ENCODE data around the gene TMEM218. TPM values are rescaled to one million over a fixed set of nuclear protein-coding genes. Genes with fewer than 3 reads are reported as not detected.
A peak's percentile ranks its signal among the peaks of the same experiment; 100 is the strongest.

The TMEM218 gene
- total RNA-seq, 1 experiment from 2014 or later: 17.9 TPM

- TF ChIP-seq, protein P1, sequence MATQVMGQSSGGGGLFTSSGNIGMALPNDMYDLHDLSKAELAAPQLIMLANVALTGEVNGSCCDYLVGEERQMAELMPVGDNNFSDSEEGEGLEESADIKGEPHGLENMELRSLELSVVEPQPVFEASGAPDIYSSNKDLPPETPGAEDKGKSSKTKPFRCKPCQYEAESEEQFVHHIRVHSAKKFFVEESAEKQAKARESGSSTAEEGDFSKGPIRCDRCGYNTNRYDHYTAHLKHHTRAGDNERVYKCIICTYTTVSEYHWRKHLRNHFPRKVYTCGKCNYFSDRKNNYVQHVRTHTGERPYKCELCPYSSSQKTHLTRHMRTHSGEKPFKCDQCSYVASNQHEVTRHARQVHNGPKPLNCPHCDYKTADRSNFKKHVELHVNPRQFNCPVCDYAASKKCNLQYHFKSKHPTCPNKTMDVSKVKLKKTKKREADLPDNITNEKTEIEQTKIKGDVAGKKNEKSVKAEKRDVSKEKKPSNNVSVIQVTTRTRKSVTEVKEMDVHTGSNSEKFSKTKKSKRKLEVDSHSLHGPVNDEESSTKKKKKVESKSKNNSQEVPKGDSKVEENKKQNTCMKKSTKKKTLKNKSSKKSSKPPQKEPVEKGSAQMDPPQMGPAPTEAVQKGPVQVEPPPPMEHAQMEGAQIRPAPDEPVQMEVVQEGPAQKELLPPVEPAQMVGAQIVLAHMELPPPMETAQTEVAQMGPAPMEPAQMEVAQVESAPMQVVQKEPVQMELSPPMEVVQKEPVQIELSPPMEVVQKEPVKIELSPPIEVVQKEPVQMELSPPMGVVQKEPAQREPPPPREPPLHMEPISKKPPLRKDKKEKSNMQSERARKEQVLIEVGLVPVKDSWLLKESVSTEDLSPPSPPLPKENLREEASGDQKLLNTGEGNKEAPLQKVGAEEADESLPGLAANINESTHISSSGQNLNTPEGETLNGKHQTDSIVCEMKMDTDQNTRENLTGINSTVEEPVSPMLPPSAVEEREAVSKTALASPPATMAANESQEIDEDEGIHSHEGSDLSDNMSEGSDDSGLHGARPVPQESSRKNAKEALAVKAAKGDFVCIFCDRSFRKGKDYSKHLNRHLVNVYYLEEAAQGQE (IDR thresholded peaks at IDR 0.05; ENCODE audit: low read depth): no peak
Measured at GRCh38 chr11:125091877-125092664, 19.4 kb downstream of the TMEM218 start (continued).

- BruUV-seq (replicated peaks): no TSS peak
- Histone ChIP-seq H3K27me3 (ENCODE audit: insufficient read depth, low read length) (no peaks in the 10 kb centered on the region), H3K9me2 (ENCODE audit: insufficient read depth) (no peaks in the 10 kb centered on the region), H3K9ac (ENCODE audit: low read length) (no peak overlapping the region), H4K20me1 (ENCODE audit: insufficient read depth) (no peaks in the 10 kb centered on the region), H3K36me3 (ENCODE audit: control insufficient read depth in 1 of 2, insufficient read depth in 2 of 2, low read length in 2 of 2) (no peaks in the 10 kb centered on the region), H3K4me3 (replicated peaks in 1 of 2; ENCODE audit: low read depth in 1 of 2, low read length in 2 of 2) (no peak overlapping the region), H3K9me3 (ENCODE audit: control insufficient read depth in 1 of 2, insufficient read depth in 1 of 2, low read depth in 1 of 2, low read length in 2 of 2) (no peaks in the 10 kb centered on the region), H3K4me2 (ENCODE audit: low read length) (peak overlapping the region; percentile 10; the same call in 1 of the 2 replicates), H3K79me2 (ENCODE audit: insufficient read depth, low read length) (no peaks in the 10 kb centered on the region), H2AFZ (ENCODE audit: low read depth, low read length, poor library complexity, severe bottlenecking) (no peak overlapping the region), H3K27ac (ENCODE audit: low read depth, low read length) (no peak overlapping the region), H3K4me1 (ENCODE audit: control insufficient read depth in 1 of 2, insufficient read depth in 2 of 2, low read length in 2 of 2) (peaks cover 9 to 31% of the 10 kb centered on the region in 2 experiments; a peak in 3 of 4 replicates)
- POLR2A ChIA-PET: interaction anchor here (1.2 to 2.5 kb wide), 3 partner anchors 9 to 33 kb away, joined by 3 to 11 read pairs (median 4); partner anchors contain the start of gene TMEM218
- RAD21 ChIA-PET (ENCODE audit: low non-redundant PET in 1 of 2, low total read pairs in 2 of 2, uncharacterized antibody in 2 of 2, unreplicated experiment in 2 of 2): interaction anchor here (0.6 to 1.4 kb wide), 11 partner anchors 9 to 338 kb away, joined by 3 to 5 read pairs (median 4); no protein-coding TSS in a partner anchor
- CTCF ChIA-PET: interaction anchor here (0.6 to 4.3 kb wide), 27 partner anchors 10 to 1102 kb away, joined by 3 to 36 read pairs (median 3); partner anchors contain the start of genes HYLS1 and TMEM218
- DNase-seq (ENCODE audit: low read depth, low spot score): no peak
- TF ChIP-seq SRF (IDR thresholded peaks at IDR 0.05; ENCODE audit: low read depth): no peak
- 0 out of 2 replicates have a peak, but pooled peaks have one; percentile 12 for TF ChIP-seq FOSL1 (IDR thresholded peaks at IDR 0.05; ENCODE audit: low read depth)
- peak; percentile 60 to 87 (median 80) for TF ChIP-seq CTCF (IDR thresholded peaks at IDR 0.05 in 2 of 3, conservative IDR thresholded peaks at IDR 0.05 in 1 of 3; ENCODE audit: borderline replicate concordance in 1 of 3, insufficient read depth in 1 of 3, low read depth in 2 of 3, low read length in 2 of 3)
- TF ChIP-seq RAD21 (IDR thresholded peaks at IDR 0.05; ENCODE audit: low read depth): peak; percentile 90
- intact Hi-C loops (cut with micrococcal nuclease): loop anchor here (1.0 to 2.0 kb wide), 8 partner anchors 50 to 783 kb away; no protein-coding TSS in a partner anchor
- ATAC-seq: peak; percentile 80
Measured at GRCh38 chr11:125091247-125091876, 20.1 kb downstream of the TMEM218 start.

Measured in HCT116 (cell line).